ENCODE data around the gene PAWR. TPM values are rescaled to one million over a fixed set of nuclear protein-coding genes. Genes with fewer than 3 reads are reported as not detected.

Gene PAWR
- total RNA-seq, 1 experiment from 2014 or later: 46.3 TPM

DNA sequence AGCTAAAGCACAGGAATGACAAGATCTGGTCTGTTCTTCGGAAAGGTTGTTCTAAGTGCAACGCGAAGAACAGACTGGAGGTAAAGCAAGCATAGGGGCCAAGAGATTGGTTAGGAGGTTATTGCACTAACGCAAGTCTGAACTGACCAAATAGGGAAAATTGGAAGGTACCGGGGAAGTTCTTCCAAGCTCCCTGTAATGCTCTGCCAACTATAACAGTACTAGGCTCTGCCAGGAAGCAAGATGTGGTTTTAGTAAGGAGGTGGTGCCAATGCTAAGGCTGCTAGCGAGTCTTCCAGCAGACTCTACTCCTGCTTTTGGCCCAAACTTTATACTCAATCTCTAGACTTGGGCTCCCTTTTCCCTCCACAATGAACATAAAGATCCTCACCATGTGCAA is 138.6 kb downstream of the PAWR start:
- DNase-seq (ENCODE audit: low read depth): no peak

DNA sequence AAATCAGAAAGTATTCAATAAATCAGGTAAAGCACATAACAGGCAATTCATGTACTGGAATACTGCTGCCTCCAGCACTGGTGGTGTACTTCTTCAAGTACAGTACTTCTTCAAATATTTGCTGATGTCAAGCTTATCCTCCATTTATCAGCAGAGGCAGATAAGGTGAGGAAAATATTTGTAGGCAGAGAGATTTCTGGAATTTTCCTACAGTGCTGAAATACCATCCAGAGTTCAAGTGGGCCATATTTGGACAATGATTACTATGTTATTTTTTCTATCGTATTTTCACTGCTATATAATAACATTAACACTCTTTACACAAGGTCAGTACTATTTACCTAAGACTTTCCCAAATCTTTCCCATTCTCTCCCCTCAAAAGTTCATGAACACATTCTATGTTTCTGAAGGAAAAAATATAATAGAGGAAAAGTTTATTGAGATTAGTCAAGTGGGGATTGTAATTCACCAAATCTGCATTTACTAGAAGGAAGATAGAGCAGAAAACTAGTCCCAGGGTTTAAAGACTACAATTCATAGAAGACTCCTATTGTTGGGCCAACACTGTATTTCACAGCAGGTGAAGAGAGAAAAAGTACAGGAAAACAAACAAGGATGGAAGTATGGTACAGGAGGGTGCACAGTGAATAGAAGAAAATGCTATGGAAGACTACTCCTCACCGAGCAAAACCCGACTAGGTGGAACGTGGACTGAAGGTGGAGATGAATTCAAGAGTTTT is 141.1 kb downstream of the PAWR start:
- DNase-seq (ENCODE audit: low read depth): peak; percentile 35

DNA sequence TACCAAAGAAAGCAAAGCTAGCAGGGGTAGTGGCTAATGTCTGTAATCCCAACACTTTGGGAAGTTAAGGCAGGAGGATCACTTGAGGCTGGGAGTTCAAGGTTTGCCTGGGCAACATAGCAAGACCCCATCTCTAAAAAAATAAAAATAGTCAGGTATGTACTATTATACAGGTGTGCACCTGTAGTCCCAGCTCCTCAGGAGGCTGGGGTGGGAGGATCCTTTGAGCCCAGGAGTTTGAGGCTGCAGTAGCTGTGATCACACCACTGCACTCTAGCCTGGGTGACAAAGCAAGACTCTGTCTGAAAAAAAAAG is 142.2 kb downstream of the PAWR start:
- no peak for DNase-seq (ENCODE audit: low read depth)

DNA sequence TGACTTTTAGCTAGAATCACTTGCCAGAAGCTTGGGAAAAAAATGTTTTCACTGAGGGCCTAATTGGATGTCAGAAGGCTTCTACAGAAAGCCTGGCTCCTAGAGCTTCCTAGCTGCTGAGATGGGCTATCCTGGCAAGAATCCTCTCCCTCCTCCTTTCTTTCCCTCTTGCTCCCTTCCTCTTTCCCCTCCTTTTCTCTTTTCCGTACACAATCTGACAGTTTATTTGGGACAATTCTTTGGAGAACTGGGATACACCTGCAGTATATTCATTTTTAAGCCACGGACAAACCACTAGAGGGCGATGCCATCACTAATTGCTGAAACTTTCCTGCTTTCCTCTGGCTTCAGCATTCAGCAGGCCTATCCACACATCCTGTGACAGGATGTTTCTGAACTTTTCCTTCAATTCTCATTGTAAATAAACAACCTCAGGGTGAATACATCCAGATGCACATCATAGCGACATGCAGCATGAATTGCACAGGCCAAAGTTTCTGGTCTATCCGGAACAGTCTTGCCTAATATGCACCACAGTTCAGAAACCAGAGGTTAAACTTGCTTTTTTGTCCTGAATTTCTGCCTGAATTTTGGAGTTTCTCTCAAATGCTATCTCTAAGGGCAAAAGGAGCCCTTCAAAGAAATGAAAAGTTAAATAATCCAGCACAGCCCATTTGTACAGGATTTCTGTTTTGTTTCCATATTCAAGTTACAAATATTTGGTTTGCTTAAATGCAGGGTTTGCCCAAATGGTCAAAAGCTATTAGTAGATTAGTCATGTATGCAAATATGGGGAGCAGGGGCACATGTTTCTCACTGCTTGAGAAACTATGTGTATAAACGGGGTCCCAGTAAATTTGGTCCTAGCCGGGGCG is 142.8 kb downstream of the PAWR start:
- DNase-seq (ENCODE audit: low read depth): peak; percentile 84

DNA sequence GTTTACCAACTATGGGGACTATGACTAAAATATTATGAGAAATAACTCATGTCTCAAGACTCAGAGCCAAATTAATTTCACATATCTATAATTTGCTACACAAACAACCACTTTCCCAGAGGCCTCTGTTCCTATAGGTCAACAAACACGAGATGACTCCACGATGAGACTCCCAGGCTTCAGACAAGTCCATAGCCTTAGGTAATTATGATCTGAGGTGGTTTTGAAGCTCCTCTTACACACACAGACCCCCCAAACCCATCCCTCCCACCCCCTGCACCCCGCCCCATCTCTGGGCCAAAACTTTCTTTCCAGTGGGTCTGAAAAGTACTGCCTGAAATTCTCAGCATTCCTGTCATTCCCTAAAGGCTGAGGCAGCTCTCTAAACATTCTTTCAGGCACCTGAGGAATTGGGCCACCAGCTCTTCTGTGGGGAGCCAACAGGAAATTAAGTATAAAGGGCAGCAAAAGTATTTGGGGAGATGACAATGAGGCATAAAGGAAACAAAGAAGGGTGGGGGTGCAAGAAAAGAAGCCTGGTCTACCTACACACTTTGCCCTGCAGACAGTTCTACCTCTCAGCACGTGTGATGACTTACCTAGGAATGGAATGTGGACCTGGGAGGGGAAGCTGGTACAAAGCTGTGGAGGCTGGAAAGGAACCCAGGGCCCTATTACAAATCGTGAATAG is 143.6 kb downstream of the PAWR start:
- peak; percentile 98 for DNase-seq (ENCODE audit: low read depth)

DNA sequence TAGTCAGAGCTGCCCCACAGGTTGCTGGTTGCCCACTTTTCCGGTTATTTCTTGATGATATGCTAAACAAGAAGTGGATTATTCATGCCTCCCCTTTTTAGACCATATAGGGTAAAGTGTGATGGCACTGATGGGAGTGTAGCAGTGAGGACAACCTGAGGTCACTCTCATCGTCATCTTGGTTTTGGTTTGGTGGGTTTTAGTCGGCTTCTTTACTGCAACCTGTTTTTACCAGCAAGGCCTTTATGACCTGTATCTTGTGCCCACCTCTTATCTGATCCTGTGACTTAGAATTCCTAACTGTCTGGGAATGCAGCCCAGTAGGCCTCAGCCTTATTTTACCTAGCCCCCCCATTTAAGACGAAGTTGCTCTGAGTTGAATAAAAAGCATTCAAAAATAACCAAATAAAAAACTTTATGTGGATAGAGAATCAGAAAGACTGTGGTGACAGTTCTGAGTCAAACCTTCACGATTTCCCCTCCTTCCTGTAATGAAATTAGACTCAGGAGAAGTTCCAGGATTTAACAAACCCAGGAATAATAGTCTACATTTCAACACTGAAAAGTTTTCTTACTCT is 144.2 kb downstream of the PAWR start:
- peak; percentile 92 for DNase-seq (ENCODE audit: low read depth)

DNA sequence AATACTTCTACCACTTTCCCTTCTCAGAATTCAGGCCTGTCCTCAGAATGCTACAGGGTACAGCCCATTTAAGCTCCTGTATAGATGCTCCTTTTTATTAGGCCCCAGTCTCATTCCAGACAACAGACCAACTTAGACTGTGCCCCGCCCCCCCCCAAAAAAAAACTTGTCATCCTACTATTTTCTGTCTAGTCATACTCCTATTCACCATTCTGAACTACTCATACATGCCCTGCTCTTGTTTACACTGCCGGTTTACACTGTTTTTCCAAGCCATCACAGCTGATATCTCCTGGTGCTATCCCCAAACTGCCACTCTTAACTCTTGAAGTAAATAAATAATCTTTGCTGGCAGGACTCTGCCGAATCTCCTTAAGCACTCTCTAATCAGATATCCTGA is 146.3 kb downstream of the PAWR start:
- DNase-seq (ENCODE audit: low read depth): peak; percentile 60

DNA sequence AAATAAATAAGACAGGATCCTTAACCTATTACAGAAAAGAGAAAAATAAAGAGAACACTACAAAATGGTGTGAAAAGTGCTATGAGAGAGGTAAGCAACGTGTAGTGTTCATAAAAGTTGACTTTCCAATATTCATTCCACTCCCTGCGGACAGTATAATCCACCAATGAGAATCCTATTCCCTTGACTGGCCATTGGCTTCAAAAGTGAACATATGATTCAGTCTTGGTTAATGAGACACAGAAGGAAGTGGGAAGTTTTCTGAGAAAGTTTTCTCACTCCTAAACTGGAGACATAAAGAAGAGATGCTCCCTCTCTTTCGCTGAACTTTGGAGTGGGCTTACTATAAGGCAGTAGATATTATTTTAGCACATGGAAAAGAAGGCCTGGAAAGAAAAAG is 153.1 kb downstream of the PAWR start:
- no peak for DNase-seq (ENCODE audit: low read depth)

DNA sequence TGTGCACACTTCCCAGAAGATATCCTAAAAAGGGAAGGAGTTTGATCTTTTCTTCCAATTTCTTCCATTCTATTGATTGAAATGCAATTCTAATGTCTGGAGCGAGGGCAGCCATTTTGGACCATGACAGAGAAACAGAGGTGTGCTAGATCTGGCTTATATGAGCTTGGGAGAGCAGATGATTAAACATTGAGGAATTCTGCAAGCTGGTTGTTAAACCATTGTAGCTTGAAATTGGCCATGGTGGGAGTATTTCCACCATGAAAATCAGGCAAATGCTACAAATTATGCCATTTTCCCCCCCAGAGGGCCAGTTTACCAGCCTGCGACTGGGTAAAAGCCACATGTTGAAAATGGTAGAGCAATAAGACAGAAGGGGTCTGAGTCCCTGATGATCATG is 155.0 kb downstream of the PAWR start:
- DNase-seq (ENCODE audit: low read depth): peak; percentile 54

Other genes starting within 250 kb of the PAWR start
- 40.7 and 68.5 TPM in 2 replicates for gene PPP1R12A, start 244.1 kb upstream of the PAWR start, total RNA-seq (2014; rRNA removed; shearing (Covaris generic))

Data from M059J (cell line).